ENCODE results near the gene TMEM217.

- TF ChIP-seq EZH2 (IDR thresholded peaks at IDR 0.05) (no peak), POLR2AphosphoS5 (IDR thresholded peaks at IDR 0.05; ENCODE audit: borderline replicate concordance, low read depth, low read length) (no peak), FOXP2 (optimal IDR thresholded peaks at IDR 0.05; ENCODE audit: control extremely low read depth, extremely low read length, insufficient read depth) (no peak)
Measured at GRCh38 chr6:37284781-37285180, 26.8 kb upstream of the TMEM217 start.

All from SK-N-MC (cell line).